Measurements from ENCODE around the gene GNB5.

Gene GNB5

DNA sequence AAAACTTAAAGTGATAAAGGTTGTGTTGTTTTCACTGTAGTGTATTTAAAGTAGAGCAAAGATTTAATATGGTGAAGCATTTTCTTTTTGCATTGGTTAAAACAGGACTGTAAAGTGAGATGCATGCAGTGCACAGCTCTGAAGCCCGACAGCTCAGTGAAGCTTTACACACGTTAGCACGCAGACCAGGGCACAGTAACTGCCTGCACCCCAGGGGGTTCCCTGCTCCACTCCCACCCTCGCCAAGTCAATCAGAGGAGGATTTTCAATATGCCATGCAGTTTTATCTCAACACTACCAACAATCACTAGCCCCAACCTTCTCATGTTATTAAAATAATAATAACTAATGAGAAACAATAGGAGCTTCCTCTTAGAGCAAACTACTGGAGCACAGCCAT is 50.5 kb downstream of the GNB5 start:
- no peak for DNase-seq (ENCODE audit: low read depth)

DNA sequence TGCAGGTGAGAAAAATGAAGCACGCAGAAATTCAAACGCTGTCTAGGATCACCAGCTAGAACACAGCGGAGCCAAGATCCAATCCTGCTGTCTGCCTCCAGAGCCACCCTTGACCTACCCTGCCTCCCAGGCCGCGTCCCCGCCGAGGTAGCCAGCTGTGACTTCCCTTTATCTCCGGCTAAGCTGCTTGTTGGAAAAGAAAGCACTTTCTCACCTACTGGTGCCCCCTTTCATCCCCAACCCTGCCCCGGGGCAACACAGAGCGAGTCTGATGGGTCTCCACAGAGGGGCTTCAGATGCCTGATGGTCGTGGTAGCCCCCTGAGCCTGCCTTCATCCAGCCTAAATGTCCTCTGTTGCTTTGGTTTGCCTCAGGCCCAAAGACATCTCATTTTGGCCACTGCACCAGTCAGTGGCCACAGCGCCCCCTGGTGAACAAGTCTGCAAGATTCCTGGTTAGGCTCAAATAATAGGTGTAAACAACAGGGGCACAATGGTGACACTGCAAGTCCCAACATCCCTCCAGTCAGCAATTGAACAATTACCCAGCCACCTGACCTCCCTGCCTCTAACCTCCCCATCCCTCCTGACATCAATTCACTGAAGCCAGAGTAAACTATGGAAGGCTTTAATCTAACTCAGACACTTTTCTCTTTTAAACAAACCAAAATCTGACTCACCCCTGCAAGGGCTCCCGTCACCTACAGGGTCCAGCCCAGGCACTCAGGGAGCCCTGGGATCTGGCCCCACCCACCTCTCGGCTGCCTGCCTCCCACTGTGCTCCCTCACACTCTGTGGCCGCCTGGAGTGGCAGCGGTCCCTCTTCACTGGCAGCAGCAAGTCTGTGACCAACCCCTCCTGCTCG is 51.4 kb downstream of the GNB5 start:
- peak; percentile 20 for DNase-seq (ENCODE audit: low read depth)

DNA sequence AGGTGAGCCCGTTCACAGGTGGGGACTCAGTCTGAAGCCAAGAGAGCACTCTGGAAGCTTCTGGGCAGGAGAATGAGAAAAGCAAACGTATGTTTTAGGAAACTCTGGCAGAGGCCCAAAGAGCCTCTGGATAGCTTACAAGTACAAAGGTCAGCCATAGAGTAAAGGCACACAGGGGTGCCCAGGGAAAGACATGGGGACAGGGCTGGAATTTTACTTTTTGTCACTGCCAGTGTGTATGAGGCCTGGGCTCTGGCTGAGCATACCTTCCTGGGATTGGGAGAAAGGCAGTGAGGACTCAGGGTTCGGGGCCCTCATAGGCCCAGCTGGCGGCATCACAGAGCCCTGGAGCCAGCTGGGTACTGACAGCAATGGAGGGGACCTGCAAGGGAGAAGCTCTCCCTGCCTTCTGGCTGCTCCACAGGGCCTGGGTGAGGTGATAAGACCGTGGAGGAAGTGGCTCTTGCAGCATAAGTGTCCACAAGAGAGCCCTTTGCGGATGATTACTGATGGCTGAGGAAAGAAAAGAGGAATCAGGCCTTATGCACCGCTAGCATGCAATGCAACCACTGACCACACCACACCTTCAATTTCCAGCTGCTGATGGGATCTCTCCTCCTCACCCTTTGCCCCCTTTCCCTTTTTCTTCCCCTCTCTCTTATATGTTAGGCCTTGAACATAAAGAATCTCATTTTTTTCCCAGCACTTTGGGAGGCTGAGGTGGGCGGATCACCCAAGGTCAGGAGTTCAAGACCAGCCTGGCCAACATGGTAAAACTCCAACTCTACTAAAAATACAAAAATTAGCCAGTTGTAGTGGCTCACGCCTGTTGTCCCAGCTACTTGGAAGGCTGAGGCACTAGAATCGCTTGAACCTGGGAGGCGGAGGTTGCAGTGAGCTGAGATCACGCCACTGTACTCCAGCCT is 53.5 kb downstream of the GNB5 start:
- no peak for DNase-seq (ENCODE audit: low read depth)

DNA sequence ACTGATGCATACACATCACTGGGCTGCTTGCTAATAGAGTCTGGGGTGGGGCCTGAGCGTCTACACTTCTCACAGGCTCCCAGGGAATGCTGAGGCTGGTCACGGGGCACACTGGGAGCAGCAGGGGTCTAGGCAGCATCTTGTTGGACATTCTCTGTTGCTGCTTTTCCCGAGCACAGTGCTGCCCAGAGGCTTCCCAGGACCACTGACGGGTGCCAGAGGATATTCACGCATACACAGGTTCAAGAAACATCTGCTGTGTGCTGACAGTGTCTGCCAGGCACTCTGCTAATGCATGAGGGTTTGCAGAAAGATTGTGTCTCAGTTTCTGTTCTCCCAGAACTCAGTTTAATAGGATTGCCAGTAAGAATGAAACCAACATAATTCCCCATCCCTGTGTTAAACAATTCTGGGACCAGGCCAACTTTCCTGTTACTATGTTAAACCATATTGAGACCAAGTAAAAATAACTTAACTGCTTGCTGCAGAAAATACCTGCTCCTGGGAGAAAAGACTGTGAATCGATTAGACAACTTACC is 54.7 kb downstream of the GNB5 start:
- no peak for DNase-seq (ENCODE audit: low read depth)

DNA sequence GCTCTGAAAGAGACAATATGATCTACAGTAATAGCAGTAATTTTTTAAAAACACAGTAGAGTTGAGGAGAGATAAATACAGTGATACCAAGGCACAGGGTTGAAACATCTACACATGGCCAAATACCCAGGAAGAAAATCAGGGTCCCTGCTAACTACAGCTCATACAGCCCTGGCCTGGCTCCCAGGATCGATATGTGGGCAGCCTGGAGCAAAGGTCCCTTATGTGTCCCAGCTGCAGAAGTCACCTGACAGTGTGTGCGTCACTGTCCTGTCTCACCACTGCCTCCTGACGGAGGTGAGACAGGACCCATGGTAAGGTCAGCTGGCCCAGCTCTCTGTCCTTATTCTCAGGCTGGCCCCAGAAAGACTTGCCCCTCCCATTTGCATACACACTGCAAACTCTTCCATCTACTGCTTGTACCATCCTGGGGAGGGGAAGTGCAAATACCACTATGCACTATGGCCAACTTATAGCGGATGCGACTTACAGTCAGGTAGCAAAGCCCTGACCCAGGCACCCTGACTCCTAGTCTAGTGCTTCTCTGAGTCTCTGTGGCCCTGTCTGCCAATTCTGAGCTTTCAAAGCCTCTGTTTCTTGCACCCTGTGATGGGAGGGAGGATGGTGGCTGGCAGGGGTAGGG is 56.6 kb downstream of the GNB5 start:
- no peak for DNase-seq (ENCODE audit: low read depth)

DNA sequence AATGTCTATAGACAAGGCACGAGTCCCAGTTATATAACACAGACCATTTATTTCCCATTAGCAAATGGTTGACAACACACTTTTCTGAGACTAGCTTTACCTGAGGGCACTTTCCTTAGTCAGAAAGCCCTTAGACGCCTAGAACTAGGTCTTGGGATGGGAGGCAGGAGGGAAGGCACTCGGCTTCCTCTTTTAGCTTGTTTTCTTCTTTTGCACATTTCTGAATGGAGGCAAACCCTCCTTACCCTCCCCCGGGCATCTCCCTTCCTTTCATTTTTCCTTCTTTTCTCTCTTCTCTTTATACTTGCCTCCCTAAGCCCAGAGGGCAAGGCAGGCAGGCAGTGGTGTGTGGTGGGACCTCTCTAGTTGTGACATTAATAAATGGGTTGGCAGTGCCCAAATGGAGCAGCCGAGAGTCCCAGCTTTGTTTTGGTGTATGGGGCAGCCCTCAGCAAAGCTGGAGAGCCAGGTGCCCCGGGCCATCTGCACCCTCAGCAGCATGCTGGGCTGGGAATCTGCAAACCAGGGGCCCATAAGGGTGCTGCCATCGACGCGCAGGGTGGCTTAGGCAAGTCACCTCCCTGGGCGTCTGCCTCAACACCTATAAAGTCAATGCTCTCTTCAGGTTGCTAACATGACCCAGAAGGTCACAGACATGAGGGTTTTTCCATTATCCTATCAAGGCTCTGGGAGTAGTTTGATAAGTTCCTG is 57.5 kb downstream of the GNB5 start:
- DNase-seq (ENCODE audit: low read depth): no peak

DNA sequence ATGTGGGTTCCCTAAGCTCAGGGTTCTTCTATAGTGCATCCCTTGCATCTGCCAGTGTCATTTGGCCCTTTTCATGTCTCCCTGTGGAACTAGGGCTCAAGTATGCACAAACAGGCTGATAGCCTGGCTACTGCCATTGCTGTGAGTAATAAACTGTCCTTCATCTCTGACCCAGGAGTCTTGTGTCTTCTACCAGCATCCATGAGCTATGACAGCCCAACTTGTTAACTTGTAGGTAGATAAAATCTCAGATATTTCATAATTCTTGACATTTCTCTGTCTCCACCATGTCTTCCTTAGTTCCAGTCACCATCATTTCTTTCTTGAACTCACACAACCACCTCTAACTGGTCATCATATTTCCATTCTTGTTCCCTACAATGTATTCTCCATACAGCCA is 59.1 kb downstream of the GNB5 start:
- DNase-seq (ENCODE audit: low read depth): no peak

DNA sequence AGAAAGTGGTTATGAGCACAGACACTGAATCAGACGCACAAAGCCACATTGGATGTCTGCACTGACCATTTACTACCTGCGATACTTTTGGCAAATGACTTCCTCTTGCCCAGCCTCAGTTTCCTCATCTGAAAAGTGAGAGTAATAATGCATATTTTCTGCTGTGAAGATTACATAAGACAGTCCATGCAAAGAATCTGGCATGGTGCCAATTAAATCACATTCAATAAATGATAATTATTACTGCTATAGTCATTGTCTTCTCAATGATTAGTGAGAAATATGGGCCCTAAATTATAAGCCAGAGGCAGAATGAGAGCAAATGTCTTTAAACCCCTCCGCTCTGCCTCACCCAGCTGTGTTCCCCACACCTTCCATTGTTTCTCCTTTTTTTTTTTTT is 62.6 kb downstream of the GNB5 start:
- DNase-seq (ENCODE audit: low read depth): no peak

DNA sequence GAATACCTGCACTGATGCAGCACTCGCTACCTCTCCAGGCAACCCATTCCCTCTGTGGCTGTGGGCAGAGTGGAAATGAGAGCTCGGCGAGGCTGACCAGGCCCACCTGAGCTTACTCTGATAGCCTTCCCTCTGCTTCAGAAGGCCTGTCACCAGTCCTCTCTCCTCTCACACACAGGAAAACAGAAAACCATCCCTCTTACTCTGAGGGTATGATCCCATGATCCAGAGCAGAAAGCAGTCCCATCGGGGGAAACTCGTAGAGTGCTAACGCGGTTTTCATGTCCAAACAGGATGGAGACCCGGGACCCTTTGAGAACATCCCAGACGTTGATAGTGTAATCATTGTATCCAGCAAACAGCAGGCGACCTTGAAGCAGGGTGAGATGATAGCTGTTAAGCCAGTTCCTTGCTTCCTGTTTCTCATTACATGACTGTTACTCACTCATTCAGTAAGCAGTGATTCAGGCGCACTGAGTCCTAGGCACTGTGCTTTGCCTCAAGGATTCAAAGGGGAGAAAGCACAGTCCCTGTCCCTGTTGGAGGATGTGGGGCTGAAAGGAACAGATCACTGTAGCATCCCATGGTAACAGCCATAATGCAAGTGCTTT is 66.8 kb downstream of the GNB5 start:
- no peak for DNase-seq (ENCODE audit: low read depth)

DNA sequence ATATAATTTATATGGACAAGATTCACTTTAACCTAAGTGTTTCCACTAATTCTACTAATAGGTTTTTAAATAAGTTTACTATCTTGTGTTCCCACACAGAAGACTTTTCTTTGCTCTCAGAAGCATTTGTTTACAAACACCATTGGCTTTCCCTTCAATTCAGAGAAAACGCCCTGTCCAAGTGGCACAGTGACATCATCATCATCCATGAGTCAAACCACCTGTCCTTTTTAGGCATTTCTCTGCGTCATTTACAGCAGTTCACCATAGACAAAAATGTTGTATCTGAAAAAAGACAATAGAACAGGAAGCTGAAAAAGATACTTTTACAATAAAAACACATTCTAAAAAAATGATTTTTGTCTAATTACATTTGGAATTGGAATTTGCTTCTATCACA is 69.3 kb downstream of the GNB5 start:
- no peak for DNase-seq (ENCODE audit: low read depth)

DNA sequence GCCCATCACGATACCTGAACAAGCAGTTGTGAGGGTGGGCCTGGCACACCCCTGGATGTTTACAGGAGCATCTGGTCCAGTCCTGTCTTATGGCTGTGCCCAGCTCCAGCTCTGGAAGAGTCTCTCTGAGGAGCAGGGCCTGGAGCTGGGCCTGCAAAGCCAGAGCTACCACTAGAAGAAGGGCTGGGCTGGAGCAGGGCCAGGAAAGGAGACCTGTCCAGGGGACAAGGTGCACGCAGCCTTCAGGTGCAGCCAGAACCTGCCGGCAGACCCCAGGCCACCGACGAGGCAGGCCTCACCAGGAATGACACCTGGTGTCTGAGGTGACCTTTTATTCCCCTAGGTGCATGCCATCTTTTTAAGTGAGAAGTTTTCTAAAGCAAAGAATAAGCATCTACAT is 70.2 kb downstream of the GNB5 start:
- no peak for DNase-seq (ENCODE audit: low read depth)

DNA sequence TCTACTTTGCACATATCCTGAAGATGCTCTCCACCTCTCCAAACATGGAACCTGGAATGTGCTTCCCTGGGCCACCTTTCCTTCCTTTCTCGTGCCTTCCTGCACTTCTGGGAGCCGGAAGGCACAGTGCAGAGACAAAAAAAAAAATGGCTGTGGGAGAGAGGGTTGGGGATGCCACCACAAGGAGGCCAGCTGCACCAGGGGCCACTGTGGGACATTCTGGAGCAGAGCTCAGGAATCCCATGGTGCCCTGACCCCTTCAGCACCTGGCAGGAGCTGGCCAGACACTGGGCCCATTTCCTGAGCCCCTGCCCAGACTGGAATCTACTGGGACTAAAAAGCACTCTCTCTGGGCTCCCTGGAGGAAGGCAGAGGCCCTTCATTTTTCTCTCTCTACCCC is 70.7 kb downstream of the GNB5 start:
- DNase-seq (ENCODE audit: low read depth): no peak

DNA sequence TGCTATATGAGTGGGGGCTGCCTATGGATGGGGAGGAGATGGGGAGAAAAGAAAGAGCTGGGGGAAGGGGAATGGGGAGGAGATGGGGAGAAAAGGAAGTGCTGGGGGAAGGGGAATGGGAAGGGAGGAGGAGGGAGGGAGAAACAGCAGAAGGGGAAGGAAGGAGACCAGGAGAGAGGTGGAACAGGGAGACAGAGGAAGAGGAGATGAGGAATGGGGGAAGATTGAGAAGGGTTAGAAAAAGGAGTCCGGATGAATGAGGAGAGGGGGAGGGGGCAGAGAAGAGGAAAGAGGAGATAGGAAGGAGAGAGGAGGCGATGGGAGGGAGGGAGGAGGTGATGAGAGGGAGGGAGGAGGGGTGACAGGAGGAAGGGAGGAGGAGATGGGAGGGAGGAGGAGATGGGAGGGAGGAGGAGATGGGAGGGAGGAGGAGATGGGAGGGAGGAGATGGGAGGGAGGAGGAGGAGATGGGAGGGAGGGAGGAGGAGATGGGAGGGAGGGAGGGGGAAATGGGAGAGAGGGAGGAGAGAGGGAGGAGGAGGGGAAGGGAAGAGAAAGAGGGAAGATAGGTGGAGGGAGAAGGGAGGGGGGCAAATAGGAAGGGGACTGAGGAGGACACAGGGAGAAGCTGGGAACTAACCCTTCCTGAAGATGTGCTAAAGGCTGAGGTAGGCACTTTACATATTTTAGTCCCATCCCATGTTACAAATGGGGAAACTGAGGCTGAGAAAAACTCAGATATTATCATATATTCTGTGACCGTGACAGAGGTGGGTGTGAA is 72.0 kb downstream of the GNB5 start:
- DNase-seq (ENCODE audit: low read depth): no peak

DNA sequence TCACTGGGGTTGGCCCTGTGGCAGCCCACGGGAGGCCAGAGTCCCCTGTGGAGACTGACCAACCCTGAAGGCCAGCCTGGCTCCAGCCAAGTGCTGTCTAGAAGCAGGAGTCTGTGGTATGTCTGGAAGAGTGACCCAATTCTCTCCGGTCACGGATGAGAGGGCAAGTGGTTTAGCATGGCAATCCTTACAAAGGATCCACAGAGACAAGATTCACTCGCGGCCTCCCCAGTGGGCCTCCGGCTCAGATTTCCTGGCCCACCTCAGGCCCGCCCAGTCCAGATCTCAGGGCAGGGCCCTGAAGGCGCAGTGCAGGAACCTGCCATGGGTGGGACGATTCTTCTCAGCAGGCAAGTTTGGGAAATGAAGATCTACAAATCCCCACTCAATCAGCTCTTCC is 73.6 kb downstream of the GNB5 start:
- no peak for DNase-seq (ENCODE audit: low read depth)

DNA sequence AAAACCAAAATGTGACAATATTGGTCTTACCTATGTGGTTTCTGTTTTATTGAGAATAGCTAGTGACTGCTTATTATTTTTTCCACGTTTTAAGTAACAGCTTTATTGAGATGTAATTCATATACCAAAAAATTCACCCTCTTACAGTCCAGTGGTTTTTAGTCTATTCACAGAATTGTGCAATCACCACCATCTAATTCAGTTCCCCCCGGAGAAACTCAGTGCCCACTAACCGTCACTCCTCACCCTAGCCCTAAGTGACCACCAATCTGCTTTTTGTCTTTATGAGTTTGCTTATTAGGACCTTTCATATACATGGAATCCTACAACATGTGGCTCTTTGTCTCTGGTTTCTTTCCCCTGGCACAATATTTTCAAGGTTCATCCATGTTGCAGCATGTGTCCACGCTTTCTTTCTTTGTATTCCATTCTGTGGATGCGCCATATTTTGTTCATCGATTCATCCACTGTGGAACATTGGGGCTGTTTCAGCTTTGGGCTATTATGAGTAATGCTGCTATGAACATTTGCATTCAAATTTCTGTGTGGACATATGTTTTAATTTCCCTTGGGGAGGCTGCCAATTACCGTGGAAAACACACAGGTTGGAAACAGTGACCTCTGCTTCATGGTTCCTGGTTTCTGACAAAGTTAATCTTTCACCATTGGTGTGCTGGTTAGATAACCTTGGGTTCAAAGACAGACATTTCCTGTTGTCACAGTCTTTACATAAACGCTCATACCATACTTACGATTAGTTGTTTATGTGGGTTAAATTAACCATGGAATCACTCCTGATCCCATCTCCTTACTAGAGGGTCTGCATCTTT is 75.4 kb downstream of the GNB5 start:
- DNase-seq (ENCODE audit: low read depth): no peak

DNA sequence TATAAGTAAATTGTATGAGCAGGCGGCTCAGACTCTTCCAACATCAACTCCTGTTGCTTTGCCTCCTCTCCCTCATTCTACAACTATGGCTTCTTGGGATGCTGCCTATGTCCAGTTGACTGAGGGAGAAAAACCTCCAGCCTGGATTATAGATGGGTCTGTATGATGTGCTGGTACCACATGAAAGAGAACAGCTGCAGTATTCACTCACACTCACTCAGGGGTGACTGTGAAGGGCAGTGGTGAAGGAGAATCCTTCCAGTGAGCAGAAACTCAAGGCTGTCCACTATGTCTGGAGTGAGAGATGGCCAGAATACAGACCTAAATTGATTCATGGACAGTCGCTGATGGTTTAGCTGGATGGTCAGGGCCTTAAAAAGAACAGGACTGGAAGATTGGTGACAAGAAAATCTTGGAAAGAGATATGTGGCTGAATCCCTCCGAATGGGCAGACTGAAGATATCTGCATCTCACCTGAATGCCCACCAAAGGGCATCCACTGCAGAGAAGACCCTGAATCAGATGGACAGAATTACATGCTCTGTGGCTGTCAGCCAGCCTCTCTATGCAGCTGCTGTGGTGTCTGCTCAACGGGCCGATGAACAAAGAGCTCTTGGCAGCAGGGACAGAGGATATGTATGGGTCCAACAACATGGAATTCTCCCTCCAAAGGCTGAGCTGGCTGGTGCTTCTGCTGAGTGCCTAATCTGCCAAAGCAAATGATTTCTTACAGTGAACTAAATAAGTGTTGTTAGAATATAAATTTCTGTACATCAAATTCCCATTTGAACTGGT is 76.7 kb downstream of the GNB5 start:
- no peak for DNase-seq (ENCODE audit: low read depth)

DNA sequence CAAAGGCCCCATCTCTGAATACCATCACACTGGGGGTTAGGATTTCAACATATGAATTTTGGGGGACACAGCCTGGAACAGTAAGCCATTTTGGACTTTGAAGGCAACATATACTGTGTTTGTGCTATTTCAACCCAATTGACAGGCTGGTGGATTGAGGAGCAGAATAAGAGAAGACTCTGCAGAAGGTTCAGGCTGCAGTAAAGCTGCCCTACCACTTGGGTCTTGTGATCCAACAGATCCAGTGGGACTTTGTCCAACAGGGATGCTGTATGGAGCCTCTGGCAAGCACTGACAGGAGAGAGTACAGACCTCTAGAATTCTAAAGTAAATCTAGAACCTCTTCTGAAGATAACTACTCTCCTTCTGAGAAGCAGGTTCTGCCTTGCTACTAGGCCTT is 77.5 kb downstream of the GNB5 start:
- no peak for DNase-seq (ENCODE audit: low read depth)

DNA sequence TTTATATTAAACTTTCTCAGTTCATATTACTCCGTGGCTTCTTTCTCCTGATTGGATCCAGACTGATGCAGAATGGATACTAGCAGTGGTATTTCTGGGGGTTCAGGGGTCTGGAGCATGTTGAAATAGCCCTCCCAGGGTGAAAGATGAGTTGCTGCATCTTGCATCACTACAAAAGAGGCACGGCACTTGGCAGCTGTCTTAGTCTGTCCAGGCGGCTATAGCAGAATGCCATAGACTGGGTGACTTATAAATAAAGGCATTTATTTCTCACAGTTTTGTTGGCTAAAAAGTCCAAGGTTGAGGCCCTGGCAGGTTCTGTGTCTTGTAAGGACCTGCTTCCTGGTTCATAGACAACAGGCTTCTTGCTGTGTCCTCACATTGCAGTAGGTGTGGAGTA is 78.0 kb downstream of the GNB5 start:
- DNase-seq (ENCODE audit: low read depth): no peak

Measured in activated T-helper 1 cell treated with Interleukin-2 at 50 U/mL for 16 hours (primary cell).